GM12878 (cell line): ENCODE measurements around the gene TFAM.

Source experiments
- BACH1 ChIP-seq: fragments of 450-650 bp; IDR thresholded peaks from 2 replicates; pipeline ENCODE4 v1.6.1; 2017; ENCODE audit warnings: mild to moderate bottlenecking, borderline replicate concordance
- CEBPB ChIP-seq, 2 experiments: fragments of 150-350 bp in 1 of 2; IDR thresholded peaks; 2 replicates each; pipeline ENCODE4 v1.6.1; 2012 to 2014; ENCODE audit warnings: low read depth in 2 of 2, low read length in 2 of 2, borderline replicate concordance in 1 of 2, inconsistent platforms in 1 of 2
- EZH2 ChIP-seq: IDR thresholded peaks from 2 replicates; pipeline ENCODE4 v1.6.1; 2012; ENCODE audit warnings: low read depth, mild to moderate bottlenecking, control low read depth, inconsistent platforms, low read length, borderline replicate concordance; ENCODE audit not compliant: control insufficient read depth
- JUND ChIP-seq: IDR thresholded peaks from 2 replicates; pipeline ENCODE4 v1.6.1; 2012; ENCODE audit warnings: low read depth, mild to moderate bottlenecking, low read length, improper control_type of control experiment, moderate library complexity
- POLR2A ChIP-seq: IDR thresholded peaks from 2 replicates; pipeline ENCODE4 v1.6.1; 2011; ENCODE audit warnings: low read depth, mild to moderate bottlenecking, low read length
- SMC3 ChIP-seq: IDR thresholded peaks from 2 replicates; pipeline ENCODE4 v1.6.1; 2011; ENCODE audit warnings: low read length, improper control_type of control experiment, borderline replicate concordance
- SREBF2 ChIP-seq: IDR thresholded peaks from 2 replicates; pipeline ENCODE4 v1.6.1; 2012; ENCODE audit warnings: mild to moderate bottlenecking, low read length
- ZZZ3 ChIP-seq: IDR thresholded peaks from 2 replicates; pipeline ENCODE4 v1.6.1; 2011; ENCODE audit warnings: low read depth; ENCODE audit not compliant: control insufficient read depth, insufficient read length
- TF ChIP-seq, protein P1 (sequence below), 3 experiments: IDR thresholded peaks in 2 of 3; conservative IDR thresholded peaks in 1 of 3; 2 replicates each; pipeline ENCODE4 v1.5.1; 2011; ENCODE audit warnings: low read depth in 3 of 3, low read length in 3 of 3, mild to moderate bottlenecking in 3 of 3, control low read depth in 2 of 3, moderate library complexity in 2 of 3, inconsistent platforms in 1 of 3, mixed read lengths in 1 of 3; ENCODE audit not compliant: control insufficient read depth in 2 of 3, insufficient read depth in 1 of 3; ENCODE audit errors: extremely low read depth in 1 of 3
- TF ChIP-seq, protein P2 (sequence below): IDR thresholded peaks from 2 replicates; pipeline ENCODE4 v1.6.1; 2012; ENCODE audit warnings: mild to moderate bottlenecking, low read depth, low read length

DNA sequence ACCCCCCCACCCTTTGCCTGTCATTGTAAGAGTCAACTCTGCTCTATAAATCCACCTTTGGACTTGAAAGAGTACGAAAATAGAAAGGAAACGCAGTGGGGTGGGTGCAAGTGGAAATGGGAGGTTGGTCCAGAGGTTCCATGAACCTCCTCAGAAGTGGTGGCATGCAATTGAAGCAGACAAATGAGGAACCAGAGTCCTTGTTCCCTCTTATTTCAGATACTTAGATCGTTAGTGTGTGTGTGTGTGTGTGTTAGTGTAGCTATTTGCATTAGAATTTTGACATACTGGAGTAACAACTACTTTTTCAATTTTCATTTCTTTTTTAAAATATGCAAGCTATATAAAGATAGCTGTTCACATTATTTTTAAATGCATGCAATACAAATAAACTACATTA lies 18.1 kb upstream of the TFAM start:
- no peak for TF ChIP-seq EZH2
- TF ChIP-seq SREBF2: no peak
- TF ChIP-seq, protein P1, sequence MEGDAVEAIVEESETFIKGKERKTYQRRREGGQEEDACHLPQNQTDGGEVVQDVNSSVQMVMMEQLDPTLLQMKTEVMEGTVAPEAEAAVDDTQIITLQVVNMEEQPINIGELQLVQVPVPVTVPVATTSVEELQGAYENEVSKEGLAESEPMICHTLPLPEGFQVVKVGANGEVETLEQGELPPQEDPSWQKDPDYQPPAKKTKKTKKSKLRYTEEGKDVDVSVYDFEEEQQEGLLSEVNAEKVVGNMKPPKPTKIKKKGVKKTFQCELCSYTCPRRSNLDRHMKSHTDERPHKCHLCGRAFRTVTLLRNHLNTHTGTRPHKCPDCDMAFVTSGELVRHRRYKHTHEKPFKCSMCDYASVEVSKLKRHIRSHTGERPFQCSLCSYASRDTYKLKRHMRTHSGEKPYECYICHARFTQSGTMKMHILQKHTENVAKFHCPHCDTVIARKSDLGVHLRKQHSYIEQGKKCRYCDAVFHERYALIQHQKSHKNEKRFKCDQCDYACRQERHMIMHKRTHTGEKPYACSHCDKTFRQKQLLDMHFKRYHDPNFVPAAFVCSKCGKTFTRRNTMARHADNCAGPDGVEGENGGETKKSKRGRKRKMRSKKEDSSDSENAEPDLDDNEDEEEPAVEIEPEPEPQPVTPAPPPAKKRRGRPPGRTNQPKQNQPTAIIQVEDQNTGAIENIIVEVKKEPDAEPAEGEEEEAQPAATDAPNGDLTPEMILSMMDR (IDR thresholded peaks at IDR 0.05 in 2 of 3, conservative IDR thresholded peaks at IDR 0.05 in 1 of 3; ENCODE audit: control insufficient read depth in 2 of 3, extremely low read depth in 1 of 3, insufficient read depth in 1 of 3, low read depth in 3 of 3, low read length in 3 of 3): no peak
- no peak for TF ChIP-seq POLR2A
- no peak for TF ChIP-seq CEBPB (IDR thresholded peaks at IDR 0.05; ENCODE audit: borderline replicate concordance in 1 of 2, low read depth in 2 of 2, low read length in 2 of 2)
- no peak for TF ChIP-seq BACH1
- TF ChIP-seq, protein P2, sequence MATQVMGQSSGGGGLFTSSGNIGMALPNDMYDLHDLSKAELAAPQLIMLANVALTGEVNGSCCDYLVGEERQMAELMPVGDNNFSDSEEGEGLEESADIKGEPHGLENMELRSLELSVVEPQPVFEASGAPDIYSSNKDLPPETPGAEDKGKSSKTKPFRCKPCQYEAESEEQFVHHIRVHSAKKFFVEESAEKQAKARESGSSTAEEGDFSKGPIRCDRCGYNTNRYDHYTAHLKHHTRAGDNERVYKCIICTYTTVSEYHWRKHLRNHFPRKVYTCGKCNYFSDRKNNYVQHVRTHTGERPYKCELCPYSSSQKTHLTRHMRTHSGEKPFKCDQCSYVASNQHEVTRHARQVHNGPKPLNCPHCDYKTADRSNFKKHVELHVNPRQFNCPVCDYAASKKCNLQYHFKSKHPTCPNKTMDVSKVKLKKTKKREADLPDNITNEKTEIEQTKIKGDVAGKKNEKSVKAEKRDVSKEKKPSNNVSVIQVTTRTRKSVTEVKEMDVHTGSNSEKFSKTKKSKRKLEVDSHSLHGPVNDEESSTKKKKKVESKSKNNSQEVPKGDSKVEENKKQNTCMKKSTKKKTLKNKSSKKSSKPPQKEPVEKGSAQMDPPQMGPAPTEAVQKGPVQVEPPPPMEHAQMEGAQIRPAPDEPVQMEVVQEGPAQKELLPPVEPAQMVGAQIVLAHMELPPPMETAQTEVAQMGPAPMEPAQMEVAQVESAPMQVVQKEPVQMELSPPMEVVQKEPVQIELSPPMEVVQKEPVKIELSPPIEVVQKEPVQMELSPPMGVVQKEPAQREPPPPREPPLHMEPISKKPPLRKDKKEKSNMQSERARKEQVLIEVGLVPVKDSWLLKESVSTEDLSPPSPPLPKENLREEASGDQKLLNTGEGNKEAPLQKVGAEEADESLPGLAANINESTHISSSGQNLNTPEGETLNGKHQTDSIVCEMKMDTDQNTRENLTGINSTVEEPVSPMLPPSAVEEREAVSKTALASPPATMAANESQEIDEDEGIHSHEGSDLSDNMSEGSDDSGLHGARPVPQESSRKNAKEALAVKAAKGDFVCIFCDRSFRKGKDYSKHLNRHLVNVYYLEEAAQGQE: no peak
- TF ChIP-seq JUND: no peak
- TF ChIP-seq SMC3: no peak
- no peak for TF ChIP-seq ZZZ3
